Measurements from ENCODE around the gene CYP4F8. TPM values are rescaled to one million over a fixed set of nuclear protein-coding genes. Genes with fewer than 3 reads are reported as not detected.

The CYP4F8 gene
- total RNA-seq, 2 experiments from 2014 or later: not detected

DNA sequence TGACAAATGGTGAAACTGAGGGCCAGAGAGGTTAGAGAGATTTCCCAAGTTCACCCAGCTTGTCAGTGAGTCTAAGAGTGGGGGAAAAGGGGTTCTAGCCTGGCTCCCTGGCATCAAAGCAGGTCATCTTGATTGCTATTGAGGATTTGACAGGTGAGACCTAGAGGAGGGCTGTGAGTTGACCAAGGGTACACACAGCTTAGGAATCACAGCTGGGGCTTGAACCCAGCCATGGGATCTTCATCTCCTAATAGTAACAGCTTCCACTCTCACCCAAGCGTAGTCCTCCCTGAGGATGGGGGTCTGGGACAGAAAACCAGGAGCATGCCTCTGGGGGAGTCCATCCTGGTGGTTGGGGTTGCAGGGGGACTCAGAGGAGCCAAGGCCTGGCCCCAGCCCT lies 6.8 kb downstream of the CYP4F8 start:
- H3K36me3 ChIP-seq (ENCODE audit: insufficient read depth, low read length): no peaks in the 10 kb centered on the region
- H3K27ac Mint-ChIP-seq: no peak overlapping the region
- no peak overlapping the region for H3K27ac ChIP-seq (ENCODE audit: low read depth in 1 of 2, low read length in 2 of 2)
- no peak overlapping the region for H3K4me3 ChIP-seq (ENCODE audit: low read length)
- H3K9me3 Mint-ChIP-seq: no peaks in the 10 kb centered on the region
- no peak overlapping the region for H3K4me3 Mint-ChIP-seq
- intact Hi-C loops (cut with DNase I, micrococcal nuclease): no loop called here
- ATAC-seq (ENCODE audit: poor library complexity) (no peak), DNase-seq (no peak)
- CTCF ChIA-PET: no interaction called here
- H3K36me3 Mint-ChIP-seq (ENCODE audit: low read depth): no peaks in the 10 kb centered on the region
- H3K27me3 Mint-ChIP-seq: peaks cover 50% of the 10 kb centered on the region
- POLR2A ChIA-PET: no interaction called here
- H3K4me1 Mint-ChIP-seq (ENCODE audit: low read depth): no peaks in the 10 kb centered on the region
- H3K27me3 ChIP-seq (ENCODE audit: control insufficient read depth in 1 of 2, insufficient read depth in 2 of 2, low read length in 2 of 2): peaks cover 12 to 17% of the 10 kb centered on the region in 2 experiments
- no peaks in the 10 kb centered on the region for H3K4me1 ChIP-seq (ENCODE audit: insufficient read depth, low read length)
- TF ChIP-seq, protein P1, sequence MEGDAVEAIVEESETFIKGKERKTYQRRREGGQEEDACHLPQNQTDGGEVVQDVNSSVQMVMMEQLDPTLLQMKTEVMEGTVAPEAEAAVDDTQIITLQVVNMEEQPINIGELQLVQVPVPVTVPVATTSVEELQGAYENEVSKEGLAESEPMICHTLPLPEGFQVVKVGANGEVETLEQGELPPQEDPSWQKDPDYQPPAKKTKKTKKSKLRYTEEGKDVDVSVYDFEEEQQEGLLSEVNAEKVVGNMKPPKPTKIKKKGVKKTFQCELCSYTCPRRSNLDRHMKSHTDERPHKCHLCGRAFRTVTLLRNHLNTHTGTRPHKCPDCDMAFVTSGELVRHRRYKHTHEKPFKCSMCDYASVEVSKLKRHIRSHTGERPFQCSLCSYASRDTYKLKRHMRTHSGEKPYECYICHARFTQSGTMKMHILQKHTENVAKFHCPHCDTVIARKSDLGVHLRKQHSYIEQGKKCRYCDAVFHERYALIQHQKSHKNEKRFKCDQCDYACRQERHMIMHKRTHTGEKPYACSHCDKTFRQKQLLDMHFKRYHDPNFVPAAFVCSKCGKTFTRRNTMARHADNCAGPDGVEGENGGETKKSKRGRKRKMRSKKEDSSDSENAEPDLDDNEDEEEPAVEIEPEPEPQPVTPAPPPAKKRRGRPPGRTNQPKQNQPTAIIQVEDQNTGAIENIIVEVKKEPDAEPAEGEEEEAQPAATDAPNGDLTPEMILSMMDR (IDR thresholded peaks at IDR 0.05): no peak
- peaks cover 0 to 9% of the 10 kb centered on the region in 2 experiments for H3K9me3 ChIP-seq (ENCODE audit: control insufficient read depth in 1 of 2, insufficient read depth in 1 of 2, low read length in 2 of 2)

DNA sequence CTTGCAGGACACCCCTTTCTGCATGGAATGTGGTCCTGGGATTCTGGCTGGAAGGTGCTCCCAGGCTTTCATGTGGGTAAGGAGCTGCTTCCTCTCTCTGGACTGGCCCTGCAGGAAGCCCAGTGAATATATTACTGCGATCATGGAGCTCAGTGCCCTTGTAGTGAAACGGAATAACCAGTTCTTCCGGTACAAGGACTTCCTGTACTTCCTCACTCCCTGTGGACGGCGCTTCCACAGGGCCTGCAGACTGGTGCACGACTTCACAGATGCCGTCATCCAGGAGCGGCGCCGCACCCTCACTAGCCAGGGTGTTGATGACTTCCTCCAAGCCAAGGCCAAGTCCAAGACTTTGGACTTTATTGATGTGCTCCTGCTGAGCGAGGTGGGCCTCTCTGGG lies 8.0 kb downstream of the CYP4F8 start:
- no peaks in the 10 kb centered on the region for H3K9me3 Mint-ChIP-seq
- POLR2A ChIA-PET: no interaction called here
- no peaks in the 10 kb centered on the region for H3K4me1 ChIP-seq (ENCODE audit: insufficient read depth, low read length)
- no peak overlapping the region for H3K4me3 ChIP-seq (ENCODE audit: low read length)
- peaks cover 0 to 9% of the 10 kb centered on the region in 2 experiments for H3K9me3 ChIP-seq (ENCODE audit: control insufficient read depth in 1 of 2, insufficient read depth in 1 of 2, low read length in 2 of 2)
- H3K27ac Mint-ChIP-seq: no peak overlapping the region
- peaks cover 9 to 18% of the 10 kb centered on the region in 2 experiments for H3K27me3 ChIP-seq (ENCODE audit: control insufficient read depth in 1 of 2, insufficient read depth in 2 of 2, low read length in 2 of 2)
- intact Hi-C loops (cut with DNase I, micrococcal nuclease): no loop called here
- H3K27me3 Mint-ChIP-seq: peaks cover 46% of the 10 kb centered on the region
- H3K4me1 Mint-ChIP-seq (ENCODE audit: low read depth): no peaks in the 10 kb centered on the region
- TF ChIP-seq, protein P1 (IDR thresholded peaks at IDR 0.05): no peak
- H3K27ac ChIP-seq (ENCODE audit: low read depth in 1 of 2, low read length in 2 of 2): no peak overlapping the region
- CTCF ChIA-PET: no interaction called here
- H3K4me3 Mint-ChIP-seq: no peak overlapping the region
- DNase-seq: no peak
- no peaks in the 10 kb centered on the region for H3K36me3 ChIP-seq (ENCODE audit: insufficient read depth, low read length)
- no peak for ATAC-seq (ENCODE audit: poor library complexity)
- H3K36me3 Mint-ChIP-seq (ENCODE audit: low read depth): no peaks in the 10 kb centered on the region

DNA sequence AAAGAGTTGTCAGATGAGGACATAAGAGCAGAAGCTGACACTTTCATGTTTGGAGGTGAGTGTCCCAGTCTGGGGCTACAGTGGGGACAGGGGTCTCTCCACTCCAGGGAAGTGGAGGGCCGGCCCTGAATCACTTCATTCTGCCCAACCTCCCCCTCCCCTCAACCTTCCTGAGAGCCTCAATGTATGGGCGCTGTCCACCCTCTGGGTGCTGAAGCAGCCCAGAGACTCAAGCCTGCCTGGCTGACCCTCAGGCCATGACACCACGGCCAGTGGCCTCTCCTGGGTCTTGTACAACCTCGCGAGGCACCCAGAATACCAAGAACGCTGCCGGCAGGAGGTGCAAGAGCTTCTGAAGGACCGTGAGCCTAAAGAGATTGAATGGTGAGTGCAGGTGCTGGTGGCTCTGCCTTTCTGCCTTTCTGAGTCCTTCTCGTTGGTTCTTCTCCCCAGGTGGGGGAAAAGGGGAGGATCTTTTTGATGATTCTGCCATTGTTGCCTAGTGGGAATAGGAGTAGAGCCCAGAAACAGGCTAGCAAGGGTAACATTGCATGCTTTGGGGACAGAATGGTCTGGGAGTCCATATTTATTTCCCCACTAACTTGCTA lies 8.8 kb downstream of the CYP4F8 start:
- Histone ChIP-seq H3K27ac (ENCODE audit: low read depth in 1 of 2, low read length in 2 of 2) (no peak overlapping the region), H3K27me3 (ENCODE audit: control insufficient read depth in 1 of 2, insufficient read depth in 2 of 2, low read length in 2 of 2) (peaks cover 9 to 20% of the 10 kb centered on the region in 2 experiments), H3K4me3 (ENCODE audit: low read length) (no peak overlapping the region), H3K9me3 (ENCODE audit: control insufficient read depth in 1 of 2, insufficient read depth in 1 of 2, low read length in 2 of 2) (peaks cover 0 to 8% of the 10 kb centered on the region in 2 experiments), H3K4me1 (ENCODE audit: insufficient read depth, low read length) (no peaks in the 10 kb centered on the region), H3K36me3 (ENCODE audit: insufficient read depth, low read length) (no peaks in the 10 kb centered on the region)
- H3K4me1 Mint-ChIP-seq (ENCODE audit: low read depth): no peaks in the 10 kb centered on the region
- H3K9me3 Mint-ChIP-seq: no peaks in the 10 kb centered on the region
- peaks cover 43% of the 10 kb centered on the region for H3K27me3 Mint-ChIP-seq
- H3K36me3 Mint-ChIP-seq (ENCODE audit: low read depth): no peaks in the 10 kb centered on the region
- ATAC-seq (ENCODE audit: poor library complexity): no peak
- no peak overlapping the region for H3K4me3 Mint-ChIP-seq
- ChIA-PET POLR2A (no interaction called here), CTCF (no interaction called here)
- intact Hi-C loops (cut with DNase I, micrococcal nuclease): no loop called here
- H3K27ac Mint-ChIP-seq: no peak overlapping the region
- TF ChIP-seq, protein P1 (IDR thresholded peaks at IDR 0.05): no peak
- DNase-seq: peak in 1 of 14 experiments; percentile 17

Data from CD4-positive, alpha-beta T cell (primary cell).